CD14-positive monocyte (primary cell): ENCODE measurements around the gene KCTD16. TPM values are rescaled to one million over a fixed set of nuclear protein-coding genes. Genes with fewer than 3 reads are reported as not detected.

Experiments used
- DNase-seq, 3 donors: peaks; one replicate each; pipeline ENCODE4 v3.0.0-alpha.2; 2011 to 2022
- H2AFZ ChIP-seq: 2 replicates; pipeline ENCODE4 v1.6.0; 2012; ENCODE audit warnings: mild to moderate bottlenecking, low read depth, low read length, inconsistent platforms; ENCODE audit not compliant: insufficient read depth, poor library complexity, severe bottlenecking
- H3K27ac ChIP-seq, 2 donors: 1 replicate in 1 of 2; 2 replicates in 1 of 2; pipeline ENCODE4 v1.5.1; 2012 to 2013; ENCODE audit warnings: low read length in 2 of 2, control low read depth in 1 of 2, inconsistent platforms in 1 of 2, low read depth in 1 of 2, mild to moderate bottlenecking in 1 of 2
- H3K27me3 ChIP-seq, 2 donors: one replicate each; pipeline versions ENCODE4 v1.6.0 to v1.6.1; 2011 to 2013; ENCODE audit warnings: low read length in 2 of 2; ENCODE audit not compliant: control insufficient read depth in 2 of 2, insufficient read depth in 2 of 2
- H3K36me3 ChIP-seq, 2 donors: replicated peaks in 1 of 2; 1 replicate in 1 of 2; 2 replicates in 1 of 2; pipeline versions ENCODE4 v1.5.1 to v1.6.1; 2012 to 2013; ENCODE audit warnings: low read length in 2 of 2, control low read depth in 1 of 2, inconsistent platforms in 1 of 2, mild to moderate bottlenecking in 1 of 2; ENCODE audit not compliant: insufficient read depth in 2 of 2, control insufficient read depth in 1 of 2
- H3K4me1 ChIP-seq, 2 donors: 1 replicate in 1 of 2; 2 replicates in 1 of 2; pipeline versions ENCODE4 v1.5.1 to v1.6.1; 2012 to 2013; ENCODE audit warnings: low read length in 2 of 2, control low read depth in 1 of 2, inconsistent platforms in 1 of 2, mild to moderate bottlenecking in 1 of 2, moderate library complexity in 1 of 2; ENCODE audit not compliant: insufficient read depth in 2 of 2, control insufficient read depth in 1 of 2
- H3K4me2 ChIP-seq: replicated peaks from 2 replicates; pipeline ENCODE3; 2012; ENCODE audit warnings: low read length, moderate library complexity, mild to moderate bottlenecking; ENCODE audit not compliant: poor library complexity, severe bottlenecking; ENCODE audit errors: extremely low read depth
- H3K4me3 ChIP-seq, 3 experiments: fragments of 200-600 bp in 1 of 3; sonication (generic) in 1 of 3; replicated peaks in 1 of 3; 1 replicate in 2 of 3; 2 replicates in 1 of 3; pipeline ENCODE4 v1.5.1; 2011 to 2013; ENCODE audit warnings: low read length in 3 of 3, mild to moderate bottlenecking in 3 of 3, control low read depth in 2 of 3, low read depth in 2 of 3, inconsistent platforms in 1 of 3, moderate library complexity in 1 of 3
- H3K79me2 ChIP-seq: 2 replicates; pipeline ENCODE4 v1.6.0; 2012; ENCODE audit warnings: mild to moderate bottlenecking, control low read depth, inconsistent platforms, low read length, moderate library complexity; ENCODE audit not compliant: insufficient read depth
- H3K9ac ChIP-seq: 2 replicates; pipeline ENCODE4 v1.6.0; 2017; ENCODE audit warnings: low read length, mild to moderate bottlenecking; ENCODE audit not compliant: insufficient read depth, poor library complexity, severe bottlenecking
- H3K9me3 ChIP-seq, 2 donors: replicated peaks in 1 of 2; 1 replicate in 1 of 2; 2 replicates in 1 of 2; pipeline versions ENCODE4 v1.5.1 to v1.6.1; 2012 to 2013; ENCODE audit warnings: low read length in 2 of 2, control low read depth in 1 of 2; ENCODE audit not compliant: control insufficient read depth in 1 of 2, insufficient read depth in 1 of 2
- H4K20me1 ChIP-seq: 2 replicates; pipeline ENCODE4 v1.6.0; 2012; ENCODE audit warnings: mild to moderate bottlenecking, low read length, control low read depth, moderate library complexity; ENCODE audit not compliant: insufficient read depth
- H3K27ac Mint-ChIP-seq, 7 donors: one replicate each; pipeline ENCODE4 v1.8.0; 2020; ENCODE audit warnings: mild to moderate bottlenecking in 7 of 7, mixed read lengths in 7 of 7, moderate library complexity in 6 of 7, inconsistent platforms in 2 of 7
- H3K27me3 Mint-ChIP-seq, 3 donors: one replicate each; pipeline ENCODE4 v1.8.0; 2021 to 2022; ENCODE audit warnings: low read depth in 3 of 3, mild to moderate bottlenecking in 3 of 3, mixed read lengths in 3 of 3, moderate library complexity in 3 of 3, inconsistent platforms in 1 of 3
- H3K36me3 Mint-ChIP-seq, 2 donors: one replicate each; pipeline ENCODE4 v1.8.0; 2020; ENCODE audit warnings: mixed read lengths in 2 of 2, inconsistent platforms in 1 of 2, mild to moderate bottlenecking in 1 of 2
- H3K4me1 Mint-ChIP-seq: one replicate; pipeline ENCODE4 v1.8.0; 2020; ENCODE audit warnings: mild to moderate bottlenecking, mixed read lengths
- H3K4me3 Mint-ChIP-seq, 2 donors: one replicate each; pipeline ENCODE4 v1.8.0; 2020; ENCODE audit warnings: mild to moderate bottlenecking in 2 of 2, mixed read lengths in 2 of 2, moderate library complexity in 1 of 2
- H3K9me3 Mint-ChIP-seq, 7 donors: one replicate each; pipeline ENCODE4 v1.8.0; 2020 to 2022; ENCODE audit warnings: mixed read lengths in 7 of 7, mild to moderate bottlenecking in 6 of 7, moderate library complexity in 6 of 7, inconsistent platforms in 2 of 7
- CTCF ChIP-seq: fragments of 200-600 bp; IDR thresholded peaks from one replicate; pipeline ENCODE4 v1.8.0; 2022; ENCODE audit warnings: antibody characterized with exemption, mild to moderate bottlenecking
- WGBS: methylation state at CpG from one replicate; pipeline ENCODE4 v1.1.5; 2013; ENCODE audit warnings: missing lambda C conversion rate; ENCODE audit not compliant: insufficient coverage; 5-methylcytosine and 5-hydroxymethylcytosine counted together
- intact Hi-C, 2 donors: fragments of 100-400 bp; cut with micrococcal nuclease; formaldehyde crosslinking; loops; one replicate each; pipeline versions ENCODE4 v1.15.0 to v1.15.1; 2023
- polyA plus RNA-seq, 3 donors: library from polyadenylated mRNA; depleted of rRNA in 1 of 3; unstranded in 2 of 3; stranded (reverse) in 1 of 3; fragments of 300-500 nt in 2 of 3; fragments of >200 nt in 1 of 3; fragmentation: Illumina TruSeq in 2 of 3; gene quantifications; 1 replicate in 2 of 3; 2 replicates in 1 of 3; pipeline ENCODE4 v1.2.3, GENCODE V29; 2012 to 2021

The KCTD16 gene
- polyA plus RNA-seq, 3 donors: not detected

- H3K4me2 ChIP-seq: no peak overlapping the region
- DNase-seq: no peak
- H3K4me3 ChIP-seq: no peak overlapping the region
- no peaks in the 10 kb centered on the region for H3K36me3 ChIP-seq
- peaks cover 5 to 14% (median 5%) of the 10 kb centered on the region in 3 donors for H3K27me3 Mint-ChIP-seq
- no peaks in the 10 kb centered on the region for H4K20me1 ChIP-seq
- WGBS: no CpG with 5 or more reads among the region's 1 CpG
- no peaks in the 10 kb centered on the region for H3K4me1 ChIP-seq
- no peak for TF ChIP-seq CTCF
- H3K4me3 Mint-ChIP-seq: no peak overlapping the region
- no peaks in the 10 kb centered on the region for H3K4me1 Mint-ChIP-seq
- H3K27ac Mint-ChIP-seq: no peak overlapping the region
- no peak overlapping the region for H3K9ac ChIP-seq
- no peaks in the 10 kb centered on the region for H3K79me2 ChIP-seq
- H3K27ac ChIP-seq: no peak overlapping the region
- no peaks in the 10 kb centered on the region for H3K9me3 ChIP-seq
- H3K27me3 ChIP-seq: peaks cover 7 to 11% of the 10 kb centered on the region in 2 donors
- no peak overlapping the region for H2AFZ ChIP-seq
- H3K9me3 Mint-ChIP-seq: peaks cover 0 to 2% (median 0%) of the 10 kb centered on the region in 7 donors
- H3K36me3 Mint-ChIP-seq: no peaks in the 10 kb centered on the region
- intact Hi-C loops: no loop called here
Measured at GRCh38 chr5:144179226-144179625, 8.6 kb downstream of the KCTD16 start.

GRCh38 chr5:144183254-144183889 lies 12.7 kb downstream of the KCTD16 start:
- Histone ChIP-seq H3K4me2 (no peak overlapping the region), H4K20me1 (no peaks in the 10 kb centered on the region), H3K27ac (no peak overlapping the region), H3K36me3 (no peaks in the 10 kb centered on the region), H3K27me3 (peaks cover 13 to 18% of the 10 kb centered on the region in 2 donors), H3K4me1 (peaks cover 9 to 15% of the 10 kb centered on the region in 2 donors), H3K9me3 (no peaks in the 10 kb centered on the region), H3K4me3 (no peak overlapping the region), H3K79me2 (no peaks in the 10 kb centered on the region), H3K9ac (no peak overlapping the region), H2AFZ (no peak overlapping the region)
- TF ChIP-seq CTCF: peak; percentile 81
- Mint-ChIP-seq H3K27me3 (peaks cover 8 to 15% (median 12%) of the 10 kb centered on the region in 3 donors), H3K9me3 (peaks cover 0 to 2% (median 0%) of the 10 kb centered on the region in 7 donors), H3K27ac (no peak overlapping the region), H3K36me3 (no peaks in the 10 kb centered on the region), H3K4me1 (peaks cover 15% of the 10 kb centered on the region), H3K4me3 (no peak overlapping the region)
- no CpG with 5 or more reads among the region's 4 CpGs for WGBS
- intact Hi-C loops: no loop called here
- DNase-seq: peak in 2 of 3 donors; percentile 23 to 42
